ENCODE measurements around the gene ARHGAP15. TPM values are rescaled to one million over a fixed set of nuclear protein-coding genes. Genes with fewer than 3 reads are reported as not detected.

Gene ARHGAP15
- total and polyA plus RNA-seq, 9 donors, result 6.7 to 21.0 (median 9.7) TPM

DNA sequence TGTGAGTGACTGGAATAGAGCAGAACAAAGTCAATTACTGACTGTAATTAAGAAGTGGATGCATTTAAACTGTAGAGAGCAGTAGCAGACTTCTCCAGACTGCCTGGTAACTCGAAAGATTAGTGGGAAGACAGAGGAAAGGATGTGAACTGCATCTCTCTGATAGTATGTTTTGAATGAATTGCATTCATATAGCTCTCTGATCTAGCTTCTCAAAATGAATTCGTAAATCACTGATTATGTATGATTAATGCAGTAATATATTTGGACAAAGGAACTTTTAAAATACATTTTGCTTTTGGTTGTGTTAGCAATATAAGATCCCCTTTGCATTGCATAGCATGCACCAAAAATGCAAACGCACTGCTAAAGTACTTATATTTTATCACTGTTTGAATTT is 304.0 kb downstream of the ARHGAP15 start:
- 33% methylated on average over 1 of the region's 3 CpGs for WGBS (ENCODE audit: insufficient coverage)
- Histone ChIP-seq H3K27ac (ENCODE audit: low read length) (peak overlapping the region; percentile 71), H3K4me1 (ENCODE audit: control insufficient read depth, insufficient read depth, low read length) (no peaks in the 10 kb centered on the region), H3K27me3 (ENCODE audit: control insufficient read depth, insufficient read depth, low read length) (no peaks in the 10 kb centered on the region), H3K4me3 (ENCODE audit: low read length) (no peak overlapping the region), H3K36me3 (ENCODE audit: control insufficient read depth, insufficient read depth, low read length) (no peaks in the 10 kb centered on the region), H3K9me3 (replicated peaks; ENCODE audit: control insufficient read depth, low read depth, low read length) (no peaks in the 10 kb centered on the region)
- peak; percentile 80 for DNase-seq

- no peak overlapping the region for H3K4me3 ChIP-seq (ENCODE audit: low read length)
- no peaks in the 10 kb centered on the region for H3K36me3 ChIP-seq (ENCODE audit: control insufficient read depth, insufficient read depth, low read length)
- no peaks in the 10 kb centered on the region for H3K4me1 ChIP-seq (ENCODE audit: control insufficient read depth, insufficient read depth, low read length)
- no peaks in the 10 kb centered on the region for H3K27me3 ChIP-seq (ENCODE audit: control insufficient read depth, insufficient read depth, low read length)
- no peaks in the 10 kb centered on the region for H3K9me3 ChIP-seq (replicated peaks; ENCODE audit: control insufficient read depth, low read depth, low read length)
- H3K27ac ChIP-seq (ENCODE audit: low read length), result peak overlapping the region; percentile 42
- DNase-seq, result no peak
Observed at GRCh38 chr2:143433840-143434239, 304.6 kb downstream of the ARHGAP15 start.

DNA sequence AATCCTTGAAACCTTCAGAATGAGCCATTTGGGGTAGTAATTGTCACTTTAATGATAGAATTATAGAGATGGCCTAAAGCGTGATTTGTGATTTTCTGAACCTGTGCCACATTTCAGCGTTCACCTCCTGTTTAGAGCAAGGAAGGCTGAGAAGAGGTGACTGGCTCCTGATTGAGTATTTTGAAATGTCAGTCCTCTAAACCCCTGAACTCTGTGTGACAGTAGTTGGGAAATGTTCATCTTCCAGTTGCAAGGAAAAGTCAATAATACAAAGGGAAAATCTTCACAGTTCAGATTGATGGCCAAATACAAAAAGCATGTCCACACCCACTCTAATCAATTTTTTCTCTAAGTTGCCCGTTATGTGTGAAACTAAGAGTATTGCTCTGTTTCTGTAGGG is 305.2 kb downstream of the ARHGAP15 start:
- no peak for DNase-seq
- no peaks in the 10 kb centered on the region for H3K27me3 ChIP-seq (ENCODE audit: control insufficient read depth, insufficient read depth, low read length)
- no peaks in the 10 kb centered on the region for H3K9me3 ChIP-seq (replicated peaks; ENCODE audit: control insufficient read depth, low read depth, low read length)
- peak overlapping the region; percentile 42 for H3K27ac ChIP-seq (ENCODE audit: low read length)
- 60% methylated on average over 1 of the region's 3 CpGs for WGBS (ENCODE audit: insufficient coverage)
- H3K4me3 ChIP-seq (ENCODE audit: low read length), result no peak overlapping the region
- no peaks in the 10 kb centered on the region for H3K36me3 ChIP-seq (ENCODE audit: control insufficient read depth, insufficient read depth, low read length)
- H3K4me1 ChIP-seq (ENCODE audit: control insufficient read depth, insufficient read depth, low read length), result no peaks in the 10 kb centered on the region

GRCh38 chr2:143435131-143435530 is 305.9 kb downstream of the ARHGAP15 start:
- peak; percentile 68 for DNase-seq
- WGBS (ENCODE audit: insufficient coverage), result 20% methylated on average over 1 of the region's 6 CpGs
- no peaks in the 10 kb centered on the region for H3K36me3 ChIP-seq (ENCODE audit: control insufficient read depth, insufficient read depth, low read length)
- H3K4me1 ChIP-seq (ENCODE audit: control insufficient read depth, insufficient read depth, low read length), result no peaks in the 10 kb centered on the region
- no peaks in the 10 kb centered on the region for H3K9me3 ChIP-seq (replicated peaks; ENCODE audit: control insufficient read depth, low read depth, low read length)
- H3K27ac ChIP-seq (ENCODE audit: low read length), result peak overlapping the region; percentile 32
- no peak overlapping the region for H3K4me3 ChIP-seq (ENCODE audit: low read length)
- H3K27me3 ChIP-seq (ENCODE audit: control insufficient read depth, insufficient read depth, low read length), result no peaks in the 10 kb centered on the region

DNA sequence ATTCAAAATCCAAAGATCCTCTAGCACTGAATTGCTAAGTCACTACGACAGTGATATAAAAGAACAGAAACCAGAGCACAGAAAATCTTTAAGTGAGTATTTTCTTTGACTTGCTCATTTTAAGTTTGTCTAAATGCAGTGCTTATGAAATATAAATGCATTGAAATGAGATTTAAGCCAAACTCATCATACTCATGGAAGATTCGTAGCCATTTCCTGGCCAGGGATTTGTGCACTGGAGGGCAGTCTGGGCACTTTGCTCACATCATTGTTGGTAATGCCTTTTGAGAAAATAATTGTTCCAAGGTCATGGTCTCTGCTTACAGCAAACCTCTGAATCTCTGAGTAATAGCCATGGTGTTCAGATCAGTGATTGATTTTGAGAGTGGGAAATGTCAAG is 307.7 kb downstream of the ARHGAP15 start:
- Histone ChIP-seq H3K27me3 (ENCODE audit: control insufficient read depth, insufficient read depth, low read length) (no peaks in the 10 kb centered on the region), H3K27ac (ENCODE audit: low read length) (no peak overlapping the region), H3K4me1 (ENCODE audit: control insufficient read depth, insufficient read depth, low read length) (peaks cover 3% of the 10 kb centered on the region), H3K4me3 (ENCODE audit: low read length) (no peak overlapping the region), H3K36me3 (ENCODE audit: control insufficient read depth, insufficient read depth, low read length) (no peaks in the 10 kb centered on the region), H3K9me3 (replicated peaks; ENCODE audit: control insufficient read depth, low read depth, low read length) (no peaks in the 10 kb centered on the region)
- no peak for DNase-seq
- 29% methylated on average over 1 of the region's 2 CpGs for WGBS (ENCODE audit: insufficient coverage)

- H3K4me1 ChIP-seq (ENCODE audit: control insufficient read depth, insufficient read depth, low read length), result peaks cover 3% of the 10 kb centered on the region
- H3K4me3 ChIP-seq (ENCODE audit: low read length), result no peak overlapping the region
- H3K36me3 ChIP-seq (ENCODE audit: control insufficient read depth, insufficient read depth, low read length), result no peaks in the 10 kb centered on the region
- peak; percentile 80 for DNase-seq
- H3K27ac ChIP-seq (ENCODE audit: low read length), result peak overlapping the region; percentile 47
- WGBS (ENCODE audit: insufficient coverage), result no CpG with 5 or more reads among the region's 5 CpGs
- H3K27me3 ChIP-seq (ENCODE audit: control insufficient read depth, insufficient read depth, low read length), result no peaks in the 10 kb centered on the region
- no peaks in the 10 kb centered on the region for H3K9me3 ChIP-seq (replicated peaks; ENCODE audit: control insufficient read depth, low read depth, low read length)
Observed at GRCh38 chr2:143440411-143441012, 311.3 kb downstream of the ARHGAP15 start.

DNA sequence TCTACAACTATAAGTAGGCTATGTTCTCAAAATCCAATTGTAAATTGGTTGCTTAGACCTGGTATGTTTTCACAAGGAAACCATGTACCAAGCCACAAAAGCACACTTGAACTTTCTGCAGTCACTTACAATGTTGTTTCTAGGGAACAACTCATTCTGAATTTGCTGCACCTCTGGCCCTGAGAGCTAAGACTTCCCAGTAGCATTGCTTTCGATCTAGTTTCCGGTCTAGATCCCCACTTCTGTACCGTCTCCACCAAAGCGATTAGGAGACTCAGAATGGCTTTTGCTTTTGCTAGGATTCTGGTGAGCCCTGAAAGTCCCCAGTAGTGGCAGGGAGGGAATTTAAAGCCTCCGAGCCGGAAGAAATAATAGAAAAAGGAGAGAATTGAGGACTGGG is 313.0 kb downstream of the ARHGAP15 start:
- Histone ChIP-seq H3K4me1 (ENCODE audit: control insufficient read depth, insufficient read depth, low read length) (peaks cover 3% of the 10 kb centered on the region), H3K27ac (ENCODE audit: low read length) (no peak overlapping the region), H3K9me3 (replicated peaks; ENCODE audit: control insufficient read depth, low read depth, low read length) (no peaks in the 10 kb centered on the region), H3K27me3 (ENCODE audit: control insufficient read depth, insufficient read depth, low read length) (no peaks in the 10 kb centered on the region), H3K4me3 (ENCODE audit: low read length) (no peak overlapping the region), H3K36me3 (ENCODE audit: control insufficient read depth, insufficient read depth, low read length) (no peaks in the 10 kb centered on the region)
- DNase-seq, result no peak
- 88% methylated on average over 3 of the region's 6 CpGs for WGBS (ENCODE audit: insufficient coverage)

- DNase-seq, result peak; percentile 52
- no peak overlapping the region for H3K27ac ChIP-seq (ENCODE audit: low read length)
- no peak overlapping the region for H3K4me3 ChIP-seq (ENCODE audit: low read length)
- no peaks in the 10 kb centered on the region for H3K9me3 ChIP-seq (replicated peaks; ENCODE audit: control insufficient read depth, low read depth, low read length)
- no peaks in the 10 kb centered on the region for H3K4me1 ChIP-seq (ENCODE audit: control insufficient read depth, insufficient read depth, low read length)
- H3K36me3 ChIP-seq (ENCODE audit: control insufficient read depth, insufficient read depth, low read length), result no peaks in the 10 kb centered on the region
- H3K27me3 ChIP-seq (ENCODE audit: control insufficient read depth, insufficient read depth, low read length), result no peaks in the 10 kb centered on the region
- 0% methylated on average over 1 of the region's 4 CpGs for WGBS (ENCODE audit: insufficient coverage)
Observed at GRCh38 chr2:143451642-143452281, 322.5 kb downstream of the ARHGAP15 start.

- H3K27me3 ChIP-seq (ENCODE audit: control insufficient read depth, insufficient read depth, low read length), result no peaks in the 10 kb centered on the region
- H3K4me3 ChIP-seq (ENCODE audit: low read length), result no peak overlapping the region
- H3K9me3 ChIP-seq (replicated peaks; ENCODE audit: control insufficient read depth, low read depth, low read length), result no peaks in the 10 kb centered on the region
- H3K27ac ChIP-seq (ENCODE audit: low read length), result no peak overlapping the region
- WGBS (ENCODE audit: insufficient coverage), result no CpG with 5 or more reads among the region's 3 CpGs
- H3K4me1 ChIP-seq (ENCODE audit: control insufficient read depth, insufficient read depth, low read length), result no peaks in the 10 kb centered on the region
- no peak for DNase-seq
- H3K36me3 ChIP-seq (ENCODE audit: control insufficient read depth, insufficient read depth, low read length), result no peaks in the 10 kb centered on the region
Observed at GRCh38 chr2:143452817-143453451, 323.7 kb downstream of the ARHGAP15 start.

DNA sequence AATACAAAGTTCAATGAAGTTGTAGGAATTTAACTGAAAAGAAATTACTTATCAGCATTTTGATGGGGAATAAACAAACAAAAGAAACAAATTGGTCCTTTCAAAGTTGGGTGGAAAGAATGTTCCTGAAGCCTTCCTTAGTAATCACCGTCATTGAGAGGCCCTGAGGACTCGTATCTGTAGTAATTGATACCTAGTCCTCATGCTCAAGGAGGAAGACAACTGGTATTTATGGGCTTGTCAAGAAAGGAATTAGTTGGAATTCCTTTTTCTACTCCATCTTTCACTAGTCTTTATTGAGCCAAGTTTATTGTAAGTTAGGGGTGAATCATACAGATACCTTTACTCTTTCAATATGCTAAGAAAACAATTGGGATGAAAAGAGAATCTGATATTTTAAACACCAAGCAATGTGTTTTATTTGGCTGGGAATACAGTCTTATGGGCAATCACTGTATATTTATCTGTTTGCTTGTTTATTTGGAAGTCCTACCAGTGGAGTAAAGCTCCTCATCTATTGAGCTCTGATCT is 324.8 kb downstream of the ARHGAP15 start:
- H3K27ac ChIP-seq (ENCODE audit: low read length), result no peak overlapping the region
- H3K4me1 ChIP-seq (ENCODE audit: control insufficient read depth, insufficient read depth, low read length), result no peaks in the 10 kb centered on the region
- no peak overlapping the region for H3K4me3 ChIP-seq (ENCODE audit: low read length)
- no peaks in the 10 kb centered on the region for H3K36me3 ChIP-seq (ENCODE audit: control insufficient read depth, insufficient read depth, low read length)
- WGBS (ENCODE audit: insufficient coverage), result no CpG with 5 or more reads among the region's 2 CpGs
- H3K9me3 ChIP-seq (replicated peaks; ENCODE audit: control insufficient read depth, low read depth, low read length), result peaks cover 2% of the 10 kb centered on the region
- H3K27me3 ChIP-seq (ENCODE audit: control insufficient read depth, insufficient read depth, low read length), result no peaks in the 10 kb centered on the region
- DNase-seq, result no peak
